Astrocyte (in vitro differentiated cells and primary cell): ENCODE measurements around the gene TFEB. TPM values are rescaled to one million over a fixed set of nuclear protein-coding genes. Genes with fewer than 3 reads are reported as not detected.

Experiments used
- DNase-seq: peaks from one replicate; pipeline ENCODE4 v3.0.0-alpha.2; 2010; ENCODE audit warnings: low read depth
- FAIRE-seq: peaks from 2 replicates; lab custom pipeline; 2011; peaks lifted over from hg19 to GRCh38; lab: Jason Lieb, UNC
- H2AFZ ChIP-seq: 2 replicates; pipeline ENCODE4 v1.6.0; 2012; ENCODE audit warnings: low read depth, low read length, inconsistent platforms
- H3K27ac ChIP-seq: 2 replicates; pipeline ENCODE4 v1.5.1; 2011; ENCODE audit warnings: low read depth, low read length, inconsistent platforms
- H3K27me3 ChIP-seq: 2 replicates; pipeline ENCODE4 v1.6.0; 2011; ENCODE audit warnings: low read length, inconsistent platforms; ENCODE audit not compliant: insufficient read depth
- H3K36me3 ChIP-seq: 2 replicates; pipeline ENCODE4 v1.5.1; 2011; ENCODE audit warnings: low read length, inconsistent platforms; ENCODE audit not compliant: insufficient read depth
- H3K4me1 ChIP-seq: 2 replicates; pipeline ENCODE4 v1.5.1; 2011; ENCODE audit warnings: low read length, inconsistent platforms; ENCODE audit not compliant: insufficient read depth
- H3K4me2 ChIP-seq: 2 replicates; pipeline ENCODE4 v1.6.0; 2012; ENCODE audit warnings: low read length, inconsistent platforms
- H3K4me3 ChIP-seq: 2 replicates; pipeline ENCODE4 v1.5.1; 2011; ENCODE audit warnings: low read depth, mild to moderate bottlenecking, low read length, inconsistent platforms; ENCODE audit not compliant: insufficient read depth
- H3K79me2 ChIP-seq: 2 replicates; pipeline ENCODE4 v1.6.0; 2012; ENCODE audit warnings: mild to moderate bottlenecking, low read length, inconsistent platforms; ENCODE audit not compliant: insufficient read depth
- H3K9ac ChIP-seq: 2 replicates; pipeline ENCODE4 v1.6.0; 2012; ENCODE audit warnings: mild to moderate bottlenecking, low read length, inconsistent platforms
- H3K9me3 ChIP-seq: 2 replicates; pipeline ENCODE4 v1.5.1; 2012; ENCODE audit warnings: low read depth, mild to moderate bottlenecking, low read length, inconsistent platforms; ENCODE audit not compliant: insufficient read depth
- H4K20me1 ChIP-seq: 2 replicates; pipeline ENCODE4 v1.6.0; 2012; ENCODE audit warnings: low read length, inconsistent platforms; ENCODE audit not compliant: insufficient read depth
- H3K27ac Mint-ChIP-seq: one replicate; pipeline ENCODE4 v1.8.0; 2021; ENCODE audit warnings: mild to moderate bottlenecking, mixed read lengths; ENCODE audit not compliant: unreplicated experiment
- H3K27me3 Mint-ChIP-seq: one replicate; pipeline ENCODE4 v1.8.0; 2021; ENCODE audit warnings: low read depth, mixed read lengths; ENCODE audit not compliant: unreplicated experiment
- H3K36me3 Mint-ChIP-seq: one replicate; pipeline ENCODE4 v1.8.0; 2021; ENCODE audit warnings: low read depth, mixed read lengths; ENCODE audit not compliant: unreplicated experiment
- H3K4me1 Mint-ChIP-seq: one replicate; pipeline ENCODE4 v1.8.0; 2021; ENCODE audit warnings: low read depth, mixed read lengths; ENCODE audit not compliant: unreplicated experiment
- H3K4me3 Mint-ChIP-seq: one replicate; pipeline ENCODE4 v1.8.0; 2021; ENCODE audit warnings: mild to moderate bottlenecking, moderate library complexity, mixed read lengths; ENCODE audit not compliant: unreplicated experiment
- H3K9me3 Mint-ChIP-seq: one replicate; pipeline ENCODE4 v1.8.0; 2021; ENCODE audit warnings: mild to moderate bottlenecking, mixed read lengths; ENCODE audit not compliant: unreplicated experiment
- CTCF ChIP-seq: IDR thresholded peaks from 2 replicates; pipeline ENCODE4 v1.5.1; 2011; ENCODE audit warnings: low read depth, mild to moderate bottlenecking, inconsistent platforms, low read length, moderate library complexity; ENCODE audit not compliant: insufficient read depth
- EZH2 ChIP-seq: IDR thresholded peaks from 2 replicates; pipeline ENCODE4 v1.6.1; 2012; ENCODE audit warnings: mild to moderate bottlenecking, low read length, inconsistent platforms; ENCODE audit not compliant: insufficient read depth
- total RNA-seq: library from RNA; stranded (reverse); gene quantifications from 2 replicates; pipeline ENCODE4 v1.2.1, GENCODE V29; 2021

TFEB gene
- total RNA-seq, 1 donor from 2014 or later, result 4.7 TPM

- Histone ChIP-seq H3K4me2 (peak overlapping the region; percentile 8), H3K4me1 (peaks cover 28% of the 10 kb centered on the region), H3K36me3 (no peaks in the 10 kb centered on the region), H3K79me2 (peaks cover 6% of the 10 kb centered on the region), H3K9ac (no peak overlapping the region), H3K27ac (no peak overlapping the region), H4K20me1 (peaks cover 14% of the 10 kb centered on the region), H3K4me3 (no peak overlapping the region), H3K27me3 (no peaks in the 10 kb centered on the region), H2AFZ (no peak overlapping the region), H3K9me3 (no peaks in the 10 kb centered on the region)
- TF ChIP-seq EZH2 (no peak), CTCF (no peak)
- H3K27me3 Mint-ChIP-seq, result peaks cover 32% of the 10 kb centered on the region
- no peak overlapping the region for H3K27ac Mint-ChIP-seq
- H3K4me1 Mint-ChIP-seq, result peaks cover 7% of the 10 kb centered on the region
- H3K9me3 Mint-ChIP-seq, result no peaks in the 10 kb centered on the region
- FAIRE-seq (no peak), DNase-seq (no peak)
- H3K36me3 Mint-ChIP-seq, result no peaks in the 10 kb centered on the region
- no peak overlapping the region for H3K4me3 Mint-ChIP-seq
Measured at GRCh38 chr6:41731561-41732086, 3.8 kb downstream of the TFEB start.

GRCh38 chr6:41730531-41731436, 4.6 kb downstream of the TFEB start:
- H3K79me2 ChIP-seq, result peaks cover 6% of the 10 kb centered on the region
- no peak overlapping the region for H3K9ac ChIP-seq
- no peak overlapping the region for H3K4me2 ChIP-seq
- Mint-ChIP-seq H3K27me3 (peaks cover 32% of the 10 kb centered on the region), H3K36me3 (no peaks in the 10 kb centered on the region), H3K27ac (no peak overlapping the region), H3K4me1 (peaks cover 7% of the 10 kb centered on the region), H3K4me3 (no peak overlapping the region), H3K9me3 (no peaks in the 10 kb centered on the region)
- FAIRE-seq, result no peak
- H4K20me1 ChIP-seq, result peaks cover 14% of the 10 kb centered on the region
- no peak overlapping the region for H3K27ac ChIP-seq
- TF ChIP-seq EZH2 (no peak), CTCF (no peak)
- H3K4me3 ChIP-seq, result no peak overlapping the region
- no peak overlapping the region for H2AFZ ChIP-seq
- DNase-seq, result no peak
- H3K9me3 ChIP-seq, result no peaks in the 10 kb centered on the region
- H3K4me1 ChIP-seq, result peaks cover 25% of the 10 kb centered on the region
- no peaks in the 10 kb centered on the region for H3K36me3 ChIP-seq
- H3K27me3 ChIP-seq, result no peaks in the 10 kb centered on the region

- H4K20me1 ChIP-seq, result peaks cover 14% of the 10 kb centered on the region
- no peaks in the 10 kb centered on the region for H3K27me3 ChIP-seq
- H3K27ac ChIP-seq, result no peak overlapping the region
- H3K9ac ChIP-seq, result no peak overlapping the region
- no peaks in the 10 kb centered on the region for H3K36me3 ChIP-seq
- Mint-ChIP-seq H3K9me3 (no peaks in the 10 kb centered on the region), H3K27ac (no peak overlapping the region), H3K36me3 (no peaks in the 10 kb centered on the region), H3K27me3 (peaks cover 32% of the 10 kb centered on the region), H3K4me3 (no peak overlapping the region), H3K4me1 (peaks cover 7% of the 10 kb centered on the region)
- DNase-seq (no peak), FAIRE-seq (no peak)
- peaks cover 6% of the 10 kb centered on the region for H3K79me2 ChIP-seq
- H3K4me3 ChIP-seq, result no peak overlapping the region
- TF ChIP-seq EZH2 (no peak), CTCF (no peak)
- no peak overlapping the region for H3K4me2 ChIP-seq
- H3K4me1 ChIP-seq, result peaks cover 22% of the 10 kb centered on the region
- H3K9me3 ChIP-seq, result no peaks in the 10 kb centered on the region
- no peak overlapping the region for H2AFZ ChIP-seq
Measured at GRCh38 chr6:41729624-41730023, 5.8 kb downstream of the TFEB start.
